HL-60 (cell line): ENCODE measurements around the gene ACSS3.

Experiments
- POLR2AphosphoS5 ChIP-seq: IDR thresholded peaks from 2 replicates; pipeline ENCODE4 v1.6.1; 2012; ENCODE audit warnings: low read depth
- TF ChIP-seq, protein P1 (sequence below): IDR thresholded peaks from one replicate; pipeline ENCODE4 v1.5.1; 2011; ENCODE audit warnings: low read length, control low read depth, inconsistent platforms; ENCODE audit not compliant: insufficient read depth
- TF ChIP-seq, protein P2 (sequence below): IDR thresholded peaks from 2 replicates; pipeline ENCODE4 v1.6.1; 2012; ENCODE audit warnings: low read depth; ENCODE audit not compliant: insufficient replicate concordance

DNA sequence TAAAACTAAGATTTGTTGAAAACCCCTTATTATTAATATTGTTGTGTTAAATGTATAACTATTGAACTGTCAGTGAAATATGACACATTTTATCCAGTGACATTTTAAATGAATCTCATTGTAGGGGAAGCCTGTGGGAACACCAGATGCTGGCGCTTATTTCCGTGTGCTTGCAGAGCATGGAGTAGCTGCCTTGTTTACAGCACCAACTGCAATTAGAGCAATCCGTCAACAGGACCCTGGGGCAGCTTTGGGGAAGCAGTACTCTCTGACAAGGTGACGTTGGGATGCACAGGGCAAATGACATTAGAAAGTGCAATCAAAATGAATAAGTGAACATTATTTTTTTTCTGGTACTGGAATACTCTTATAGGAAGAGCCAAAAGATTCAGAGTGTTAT lies 96.8 kb downstream of the ACSS3 start:
- TF ChIP-seq, protein P1, sequence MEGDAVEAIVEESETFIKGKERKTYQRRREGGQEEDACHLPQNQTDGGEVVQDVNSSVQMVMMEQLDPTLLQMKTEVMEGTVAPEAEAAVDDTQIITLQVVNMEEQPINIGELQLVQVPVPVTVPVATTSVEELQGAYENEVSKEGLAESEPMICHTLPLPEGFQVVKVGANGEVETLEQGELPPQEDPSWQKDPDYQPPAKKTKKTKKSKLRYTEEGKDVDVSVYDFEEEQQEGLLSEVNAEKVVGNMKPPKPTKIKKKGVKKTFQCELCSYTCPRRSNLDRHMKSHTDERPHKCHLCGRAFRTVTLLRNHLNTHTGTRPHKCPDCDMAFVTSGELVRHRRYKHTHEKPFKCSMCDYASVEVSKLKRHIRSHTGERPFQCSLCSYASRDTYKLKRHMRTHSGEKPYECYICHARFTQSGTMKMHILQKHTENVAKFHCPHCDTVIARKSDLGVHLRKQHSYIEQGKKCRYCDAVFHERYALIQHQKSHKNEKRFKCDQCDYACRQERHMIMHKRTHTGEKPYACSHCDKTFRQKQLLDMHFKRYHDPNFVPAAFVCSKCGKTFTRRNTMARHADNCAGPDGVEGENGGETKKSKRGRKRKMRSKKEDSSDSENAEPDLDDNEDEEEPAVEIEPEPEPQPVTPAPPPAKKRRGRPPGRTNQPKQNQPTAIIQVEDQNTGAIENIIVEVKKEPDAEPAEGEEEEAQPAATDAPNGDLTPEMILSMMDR: no peak
- TF ChIP-seq POLR2AphosphoS5: no peak
- TF ChIP-seq, protein P2, sequence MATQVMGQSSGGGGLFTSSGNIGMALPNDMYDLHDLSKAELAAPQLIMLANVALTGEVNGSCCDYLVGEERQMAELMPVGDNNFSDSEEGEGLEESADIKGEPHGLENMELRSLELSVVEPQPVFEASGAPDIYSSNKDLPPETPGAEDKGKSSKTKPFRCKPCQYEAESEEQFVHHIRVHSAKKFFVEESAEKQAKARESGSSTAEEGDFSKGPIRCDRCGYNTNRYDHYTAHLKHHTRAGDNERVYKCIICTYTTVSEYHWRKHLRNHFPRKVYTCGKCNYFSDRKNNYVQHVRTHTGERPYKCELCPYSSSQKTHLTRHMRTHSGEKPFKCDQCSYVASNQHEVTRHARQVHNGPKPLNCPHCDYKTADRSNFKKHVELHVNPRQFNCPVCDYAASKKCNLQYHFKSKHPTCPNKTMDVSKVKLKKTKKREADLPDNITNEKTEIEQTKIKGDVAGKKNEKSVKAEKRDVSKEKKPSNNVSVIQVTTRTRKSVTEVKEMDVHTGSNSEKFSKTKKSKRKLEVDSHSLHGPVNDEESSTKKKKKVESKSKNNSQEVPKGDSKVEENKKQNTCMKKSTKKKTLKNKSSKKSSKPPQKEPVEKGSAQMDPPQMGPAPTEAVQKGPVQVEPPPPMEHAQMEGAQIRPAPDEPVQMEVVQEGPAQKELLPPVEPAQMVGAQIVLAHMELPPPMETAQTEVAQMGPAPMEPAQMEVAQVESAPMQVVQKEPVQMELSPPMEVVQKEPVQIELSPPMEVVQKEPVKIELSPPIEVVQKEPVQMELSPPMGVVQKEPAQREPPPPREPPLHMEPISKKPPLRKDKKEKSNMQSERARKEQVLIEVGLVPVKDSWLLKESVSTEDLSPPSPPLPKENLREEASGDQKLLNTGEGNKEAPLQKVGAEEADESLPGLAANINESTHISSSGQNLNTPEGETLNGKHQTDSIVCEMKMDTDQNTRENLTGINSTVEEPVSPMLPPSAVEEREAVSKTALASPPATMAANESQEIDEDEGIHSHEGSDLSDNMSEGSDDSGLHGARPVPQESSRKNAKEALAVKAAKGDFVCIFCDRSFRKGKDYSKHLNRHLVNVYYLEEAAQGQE: no peak
